G401 (cell line): ENCODE data around the gene RPS2. TPM values are rescaled to one million over a fixed set of nuclear protein-coding genes. Genes with fewer than 3 reads are reported as not detected.
A peak's percentile ranks its signal among the peaks of the same experiment; 100 is the strongest.
"Not testable (repeated sequence)": the region's sequence is repeated elsewhere in the genome, so short reads cannot be mapped to it uniquely, and the experiment has no call there.

Experiments used
- DNase-seq: peaks from one replicate; pipeline ENCODE4 v3.0.0-alpha.2; 2015; ENCODE audit warnings: low spot score
- in situ Hi-C: cut with HindIII; loops from 2 replicates; pipeline ENCODE4 v1.10.0; 2016; ENCODE audit warnings: low sequenced_read_pairs, mixed read lengths
- total RNA-seq: library from RNA; depleted of rRNA; stranded (reverse); fragments of >200 nt; shearing (Covaris generic); gene quantifications from 2 replicates; pipeline ENCODE4 v1.2.3, GENCODE V29; 2014

The RPS2 gene
- total RNA-seq, 1 experiment from 2014 or later: 10,196 TPM

- no peak for DNase-seq
- in situ Hi-C loops: no loop called here
These were observed 14.6 kb downstream of the RPS2 start for GRCh38 chr16:1950047-1950446.

DNA sequence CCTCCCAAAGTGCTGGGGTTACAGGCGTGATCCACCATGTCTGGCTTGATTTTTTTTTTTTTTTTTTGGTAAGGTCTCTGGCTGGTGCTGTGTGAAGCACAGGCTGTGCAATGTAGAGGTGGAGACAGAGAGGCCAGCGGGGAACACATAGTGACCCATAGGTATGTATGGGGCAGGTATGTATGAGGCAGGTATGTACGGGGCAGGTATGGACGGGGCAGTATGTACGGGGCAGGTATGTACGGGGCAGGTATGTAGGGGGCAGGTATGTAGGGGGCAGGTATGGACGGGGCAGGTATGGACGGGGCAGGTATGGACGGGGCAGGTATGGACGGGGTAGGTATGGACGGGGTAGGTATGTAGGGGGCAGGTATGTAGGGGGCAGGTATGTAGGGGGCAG lies 15.1 kb downstream of the RPS2 start:
- DNase-seq: no peak
- in situ Hi-C loops: no loop called here

DNA sequence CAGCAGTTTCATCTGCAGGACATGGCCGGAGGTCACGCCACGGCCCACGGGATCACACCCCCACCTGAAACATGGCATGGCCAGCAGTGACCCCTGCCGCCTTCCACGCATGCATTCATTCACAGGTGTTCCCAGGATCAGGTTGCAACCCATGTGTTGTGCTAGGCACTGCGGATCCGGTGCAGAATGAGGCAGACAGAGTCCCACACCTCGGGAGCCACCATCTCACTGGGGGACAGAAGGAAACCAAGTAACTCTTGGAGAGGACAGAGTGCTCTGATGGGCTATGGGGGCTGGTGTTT lies 17.3 kb downstream of the RPS2 start:
- no peak for DNase-seq
- in situ Hi-C loops: no loop called here

DNA sequence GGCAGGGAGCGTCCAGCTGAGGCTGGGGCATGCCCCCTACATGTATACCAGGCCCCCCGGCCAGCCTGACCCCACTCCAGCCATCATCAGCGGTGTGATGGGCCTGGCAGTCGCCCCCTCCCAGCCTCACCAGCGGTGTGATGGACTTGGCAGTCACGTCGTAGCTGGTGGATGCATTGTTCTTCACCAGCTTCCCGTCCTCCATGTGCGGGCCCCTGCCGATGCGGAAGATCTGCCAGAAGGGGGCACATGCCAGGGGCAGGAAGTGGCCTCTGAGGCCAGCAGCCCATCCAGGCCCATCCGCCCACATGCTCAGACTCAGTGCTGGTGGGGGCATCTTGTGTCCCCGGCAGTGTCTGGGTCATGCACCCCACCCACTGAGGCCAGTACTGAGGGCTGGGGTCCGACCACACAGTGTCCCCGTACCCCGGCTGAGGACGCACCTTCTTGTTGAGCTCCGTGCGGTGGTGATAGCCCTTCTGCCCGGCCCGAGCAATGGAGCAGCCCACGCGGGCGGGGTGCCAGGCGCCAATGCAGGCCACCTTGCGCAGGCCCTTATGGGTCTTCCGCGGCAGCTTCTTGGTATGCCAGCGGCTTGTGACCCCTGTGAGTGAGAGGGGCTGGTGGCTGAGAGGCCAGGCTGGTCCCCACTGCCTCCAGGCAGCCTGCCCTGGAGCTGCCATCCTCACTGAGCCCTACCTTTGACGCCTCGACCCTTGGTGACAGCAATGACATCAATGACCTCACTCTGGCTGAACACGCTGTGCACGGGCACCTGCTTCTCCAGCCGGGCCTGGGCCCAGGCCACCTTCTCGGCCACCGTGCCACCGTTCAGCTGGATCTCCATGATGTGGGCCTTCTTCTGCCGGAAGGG lies 17.9 kb downstream of the RPS2 start:
- DNase-seq: no peak
- in situ Hi-C loops: no loop called here

- in situ Hi-C loops: no loop called here
- no peak for DNase-seq
These were observed 18.9 kb downstream of the RPS2 start for GRCh38 chr16:1945559-1946391.

DNA sequence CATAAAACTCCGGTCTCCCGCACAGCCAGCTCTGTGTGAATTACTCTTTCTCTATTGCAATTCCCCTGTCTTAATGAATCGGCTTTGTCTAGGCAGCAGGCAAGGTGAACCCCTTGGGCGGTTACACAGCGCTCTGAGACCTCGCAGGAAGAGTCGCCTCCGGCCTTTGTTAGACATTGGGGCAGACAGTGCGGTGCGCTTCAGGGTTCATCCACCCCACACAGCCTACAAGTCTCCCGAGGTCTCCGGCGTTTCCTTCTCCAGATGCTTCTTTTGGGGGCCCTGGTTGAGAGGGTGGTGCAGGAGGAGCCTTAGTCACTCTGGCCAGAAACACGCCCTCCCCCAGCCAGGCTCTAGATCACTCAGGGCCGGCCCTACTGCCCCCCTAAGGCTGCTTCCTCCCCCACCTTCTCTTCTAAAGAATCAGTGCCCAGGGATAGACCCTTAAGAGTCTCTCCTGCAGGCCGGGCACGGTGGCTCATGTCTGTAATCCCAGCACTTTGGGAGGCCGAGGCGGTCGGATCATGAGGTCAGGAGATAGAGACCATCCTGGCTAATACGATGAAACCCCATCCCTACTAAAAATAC lies 19.9 kb downstream of the RPS2 start:
- no peak for DNase-seq
- in situ Hi-C loops: no loop called here

GRCh38 chr16:1942810-1943726 lies 21.6 kb downstream of the RPS2 start, which contains the start of gene MSRB1:
MSRB1 (minus strand) TSS chr16:1943199; CDS start chr16:1943156, 43 bp downstream.
- in situ Hi-C loops: no loop called here
- peak; percentile 99 for DNase-seq

DNA sequence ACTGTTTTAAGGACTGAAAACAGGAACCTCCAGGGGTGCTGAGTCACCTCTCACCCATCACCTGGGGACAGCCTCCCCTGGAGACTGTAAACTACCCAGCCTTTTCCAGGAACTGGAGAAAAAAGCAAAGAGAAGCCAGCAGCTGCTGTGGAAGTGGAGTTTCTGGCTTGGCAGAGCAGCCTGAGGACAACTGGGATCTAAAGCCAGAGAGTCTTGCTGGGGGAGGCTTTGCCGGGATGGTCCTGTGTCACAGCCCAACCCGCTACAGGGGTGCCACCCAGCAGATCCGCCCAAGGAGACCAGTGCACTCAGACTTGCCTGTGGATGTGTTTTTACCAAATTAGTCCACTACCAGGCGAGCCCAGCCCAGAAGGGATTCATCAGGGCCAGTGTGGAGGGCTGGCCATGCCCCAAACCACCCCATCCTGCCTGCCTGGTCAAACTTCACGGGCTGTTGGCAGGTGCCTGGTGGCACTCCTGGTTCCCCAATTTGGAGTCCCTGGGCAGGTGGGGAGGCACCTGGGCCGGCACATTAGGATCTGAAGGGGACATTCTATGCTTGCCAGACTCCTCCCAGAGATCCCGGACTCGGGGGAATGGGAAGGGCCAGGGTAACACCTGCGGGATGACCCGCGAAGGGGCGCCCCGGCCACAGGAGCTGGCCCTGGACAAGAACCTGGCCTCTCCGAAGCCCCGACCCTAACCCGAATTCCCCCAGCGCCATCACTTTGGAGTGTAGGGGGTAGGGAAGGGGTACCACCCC lies 22.4 kb downstream of the RPS2 start:
- no peak for DNase-seq
- in situ Hi-C loops: no loop called here

DNA sequence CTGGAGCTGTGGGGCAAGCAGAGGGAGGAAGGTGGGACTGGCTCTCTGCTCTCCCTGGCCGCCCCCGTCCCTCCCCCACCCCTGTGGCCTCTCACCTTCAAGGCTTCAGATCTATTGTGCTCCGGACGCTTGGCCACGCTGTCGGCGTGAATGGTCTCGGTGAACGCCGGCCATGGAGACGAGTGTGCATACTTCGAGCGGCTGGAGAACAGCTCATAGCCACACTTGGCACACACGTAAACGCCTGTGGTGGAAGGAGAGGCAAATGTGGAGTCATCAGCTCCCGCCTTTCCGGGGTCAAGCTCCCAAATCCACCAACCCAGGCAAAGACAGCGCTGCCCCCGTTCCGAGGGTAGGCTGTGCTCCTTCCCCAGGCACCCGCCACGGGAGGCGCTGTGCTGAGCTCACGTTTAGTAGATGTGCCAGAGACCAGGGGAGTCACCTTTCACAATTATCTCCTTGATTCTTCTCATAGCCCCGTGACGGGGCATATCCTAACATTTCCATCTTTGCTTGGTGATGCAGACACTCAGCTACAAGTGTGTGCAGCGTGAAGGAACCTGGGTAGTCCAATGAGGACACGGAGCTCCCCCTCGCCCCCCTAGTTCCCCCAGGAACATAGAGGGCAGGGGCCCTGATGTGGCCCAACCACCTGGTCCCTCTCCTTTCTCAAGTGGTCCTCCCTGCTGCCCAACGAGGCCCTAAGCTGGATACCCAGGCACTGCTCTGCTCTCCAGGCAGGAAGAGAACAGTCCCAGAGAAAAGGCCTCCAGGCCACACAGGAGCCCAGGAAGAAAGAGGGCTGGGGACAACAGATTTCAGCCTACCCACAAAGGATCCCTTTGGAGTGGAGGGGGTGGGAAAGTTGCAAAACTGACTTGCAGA lies 23.2 kb downstream of the RPS2 start:
- DNase-seq: no peak
- in situ Hi-C loops: no loop called here

GRCh38 chr16:1940273-1941161 lies 24.1 kb downstream of the RPS2 start:
- DNase-seq: no peak
- in situ Hi-C loops: no loop called here

GRCh38 chr16:1939833-1940232 lies 24.8 kb downstream of the RPS2 start:
- DNase-seq, in situ Hi-C loops: not testable (repeated sequence)

- in situ Hi-C loops: no loop called here
- no peak for DNase-seq
These were observed 25.7 kb downstream of the RPS2 start for GRCh38 chr16:1938910-1939309.

GRCh38 chr16:1938316-1938715 lies 26.3 kb downstream of the RPS2 start:
- in situ Hi-C loops: no loop called here
- DNase-seq: no peak

GRCh38 chr16:1936945-1937479 lies 27.6 kb downstream of the RPS2 start:
- no peak for DNase-seq
- in situ Hi-C loops: no loop called here

DNA sequence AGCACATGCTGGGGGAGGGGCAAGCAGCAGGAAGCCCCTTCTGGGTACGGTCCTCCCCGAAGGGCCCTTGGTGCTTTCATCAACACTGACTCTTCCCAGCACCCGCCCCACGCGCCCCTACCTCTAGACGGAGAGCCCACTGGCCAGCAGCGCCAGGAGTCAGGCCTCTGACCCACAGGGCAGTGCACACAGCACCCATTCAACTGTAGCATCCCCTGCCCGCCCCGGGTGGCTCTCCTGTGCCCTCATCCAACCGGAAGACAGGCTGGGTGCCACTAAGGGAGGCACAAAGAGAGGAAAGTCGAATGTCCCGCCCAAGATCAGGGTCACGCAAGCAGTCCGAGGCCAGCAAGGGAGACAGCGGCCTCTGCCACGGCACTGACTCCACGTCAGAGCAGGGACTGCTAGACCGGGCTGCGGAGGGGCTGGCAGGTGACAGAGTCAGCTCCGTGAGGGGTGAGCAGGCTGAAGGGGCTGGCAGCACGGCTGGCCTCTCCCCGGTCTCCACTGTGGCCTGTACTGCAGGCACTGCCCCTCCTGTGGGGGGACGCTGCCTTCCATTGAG lies 31.4 kb downstream of the RPS2 start:
- in situ Hi-C loops: no loop called here
- DNase-seq: no peak
